Endothelial cell of umbilical vein (primary cell): ENCODE results near the gene LRP1B. TPM values are rescaled to one million over a fixed set of nuclear protein-coding genes. Genes with fewer than 3 reads are reported as not detected.

Experiments used
- BruUV-seq: library from RNA; stranded (reverse); fragments of 400-500 nt; replicated peaks from 2 replicates; lab custom pipeline; 2021; lab: Mats Ljungman, UMichigan
- CTCF ChIA-PET: fragments of 300-600, 350-600 bp; sonication (Branson Sonifier 250); formaldehyde crosslinking; loops from one replicate; lab custom pipeline; 2021; ENCODE audit warnings: antibody characterized with exemption, inconsistent platforms; lab: Charles Lee
- POLR2A ChIA-PET: fragments of 300-600, 350-600 bp; sonication (Branson Sonifier 250); formaldehyde crosslinking; loops from one replicate; lab custom pipeline; 2021; ENCODE audit warnings: antibody characterized with exemption, inconsistent platforms; lab: Charles Lee
- DNase-seq: peaks from one replicate; pipeline ENCODE4 v3.0.0-alpha.2; 2011; ENCODE audit warnings: low read depth, low spot score
- FAIRE-seq: peaks from 2 replicates; lab custom pipeline; 2011; peaks lifted over from hg19 to GRCh38; lab: Jason Lieb, UNC
- H2AFZ ChIP-seq: 2 replicates; pipeline ENCODE4 v1.6.0; 2012; ENCODE audit warnings: low read depth, low read length, control low read depth, inconsistent platforms
- H3K27ac ChIP-seq: 2 replicates; pipeline ENCODE4 v1.5.1; 2011; ENCODE audit warnings: low read depth, mild to moderate bottlenecking, control low read depth, low read length, moderate library complexity; ENCODE audit not compliant: insufficient read depth
- H3K27me3 ChIP-seq, 2 experiments: 2 replicates each; pipeline versions ENCODE4 v1.6.0 to v1.6.1; 2011; ENCODE audit warnings: low read length in 2 of 2, mixed read lengths in 1 of 2; ENCODE audit not compliant: control insufficient read depth in 2 of 2, insufficient read depth in 2 of 2
- H3K36me3 ChIP-seq, 2 experiments: 2 replicates in 1 of 2; 3 replicates in 1 of 2; pipeline ENCODE4 v1.5.1; 2011; ENCODE audit warnings: low read length in 2 of 2, mild to moderate bottlenecking in 1 of 2, moderate library complexity in 1 of 2; ENCODE audit not compliant: control insufficient read depth in 2 of 2, insufficient read depth in 2 of 2; ENCODE audit errors: extremely low read depth in 1 of 2
- H3K4me1 ChIP-seq: 3 replicates; pipeline ENCODE4 v1.5.1; 2011; ENCODE audit warnings: mild to moderate bottlenecking, low read length; ENCODE audit not compliant: control insufficient read depth, insufficient read depth; ENCODE audit errors: extremely low read depth
- H3K4me2 ChIP-seq: 2 replicates; pipeline ENCODE4 v1.6.1; 2011; ENCODE audit warnings: low read length, control low read depth, mixed read lengths; ENCODE audit not compliant: insufficient read depth
- H3K4me3 ChIP-seq, 3 experiments: fragments of 200-600 bp in 1 of 3; sonication (generic), shearing (Covaris generic) in 1 of 3; replicated peaks in 1 of 3; 2 replicates each; pipeline ENCODE4 v1.5.1; 2011 to 2016; ENCODE audit warnings: control low read depth in 3 of 3, low read length in 3 of 3, mild to moderate bottlenecking in 2 of 3, inconsistent platforms in 1 of 3, low read depth in 1 of 3, moderate library complexity in 1 of 3; ENCODE audit not compliant: insufficient read depth in 1 of 3
- H3K79me2 ChIP-seq: 2 replicates; pipeline ENCODE4 v1.6.0; 2012; ENCODE audit warnings: low read length, inconsistent platforms; ENCODE audit not compliant: control insufficient read depth, insufficient read depth
- H3K9ac ChIP-seq: replicated peaks from 2 replicates; pipeline ENCODE3; 2011; ENCODE audit warnings: low read length, control low read depth; ENCODE audit not compliant: insufficient read depth; ENCODE audit errors: extremely low read depth
- H3K9me1 ChIP-seq: replicated peaks from 3 replicates; pipeline ENCODE4 v1.6.0; 2011; ENCODE audit warnings: mild to moderate bottlenecking, low read length; ENCODE audit not compliant: control insufficient read depth, insufficient read depth; ENCODE audit errors: extremely low read depth
- H3K9me3 ChIP-seq: replicated peaks from 2 replicates; pipeline ENCODE4 v1.5.1; 2012; ENCODE audit warnings: low read length, inconsistent platforms; ENCODE audit not compliant: control insufficient read depth, insufficient read depth
- H4K20me1 ChIP-seq: replicated peaks from 2 replicates; pipeline ENCODE3; 2011; ENCODE audit warnings: mild to moderate bottlenecking, low read length; ENCODE audit not compliant: control insufficient read depth, insufficient read depth; ENCODE audit errors: extremely low read depth
- CTCF ChIP-seq, 2 donors: IDR thresholded peaks; 1 replicate in 1 of 2; 2 replicates in 1 of 2; pipeline ENCODE4 v1.5.1; 2011; ENCODE audit warnings: low read length in 2 of 2, mild to moderate bottlenecking in 2 of 2, moderate library complexity in 2 of 2, control low read depth in 1 of 2, inconsistent platforms in 1 of 2, low read depth in 1 of 2; ENCODE audit not compliant: insufficient read depth in 1 of 2; ENCODE audit errors: extremely low read depth in 1 of 2
- EZH2 ChIP-seq: IDR thresholded peaks from 2 replicates; pipeline ENCODE4 v1.6.1; 2012; ENCODE audit warnings: borderline replicate concordance, low read depth, mild to moderate bottlenecking, moderate library complexity, low read length, inconsistent platforms; ENCODE audit not compliant: severe bottlenecking
- FOS ChIP-seq: IDR thresholded peaks from 2 replicates; pipeline ENCODE4 v1.6.1; 2011; ENCODE audit warnings: mild to moderate bottlenecking, low read length, moderate library complexity, borderline replicate concordance; ENCODE audit not compliant: insufficient read depth
- GATA2 ChIP-seq: IDR thresholded peaks from 2 replicates; pipeline ENCODE4 v1.7.0; 2011; ENCODE audit warnings: low read depth, mild to moderate bottlenecking, moderate library complexity, mixed read lengths, low read length; ENCODE audit not compliant: insufficient read length, insufficient read depth
- JUN ChIP-seq: IDR thresholded peaks from 2 replicates; pipeline ENCODE4 v1.6.1; 2011; ENCODE audit warnings: borderline replicate concordance, low read depth; ENCODE audit not compliant: insufficient read length, insufficient read depth
- MAX ChIP-seq: IDR thresholded peaks from 2 replicates; pipeline ENCODE4 v1.6.1; 2011; ENCODE audit not compliant: insufficient read depth, insufficient read length
- MYC ChIP-seq: IDR thresholded peaks from one replicate; pipeline ENCODE4 v1.6.1; 2011; ENCODE audit warnings: mild to moderate bottlenecking, low read depth, low read length
- POLR2A ChIP-seq: IDR thresholded peaks from 2 replicates; pipeline ENCODE4 v1.6.1; 2012; ENCODE audit warnings: low read depth, mild to moderate bottlenecking, control low read depth, low read length
- POLR2AphosphoS5 ChIP-seq: IDR thresholded peaks from 2 replicates; pipeline ENCODE4 v1.6.1; 2012; ENCODE audit warnings: low read depth, mild to moderate bottlenecking, control low read depth, low read length, moderate library complexity; ENCODE audit not compliant: insufficient read depth
- dilution Hi-C: fragments of 300-500 bp; cut with MboI; formaldehyde crosslinking; loops from one replicate; pipeline ENCODE4 v1.15.0; 2019; ENCODE audit warnings: low sequenced_read_pairs; ENCODE audit not compliant: extremely low pct_ligation_motif_present
- intact Hi-C: fragments of 100-400 bp; cut with micrococcal nuclease; formaldehyde crosslinking; loops from one replicate; pipeline ENCODE4 v1.10.0; 2022
- polyA plus RNA-seq, 4 experiments: library from polyadenylated mRNA; depleted of rRNA in 3 of 4; stranded (reverse) in 3 of 4; unstranded in 1 of 4; fragments of >200 nt; gene quantifications; 2 replicates each; pipeline versions ENCODE4 v1.2.1 to v1.2.3, GENCODE V29; 2011 to 2012; ENCODE audit warnings: missing spikeins in 1 of 4
- total RNA-seq: library from RNA; stranded (reverse); gene quantifications from 2 replicates; pipeline ENCODE4 v1.2.3, GENCODE V29; 2021

Gene LRP1B
- total and polyA plus RNA-seq, 2 donors (not counting 3 experiments of a cell fraction or from before 2014, with no cell fraction given) = 0.03 to 0.07 TPM

- H2AFZ ChIP-seq = no peak overlapping the region
- H3K4me3 ChIP-seq = no peak overlapping the region
- H3K27ac ChIP-seq = no peak overlapping the region
- no peaks in the 10 kb centered on the region for H4K20me1 ChIP-seq
- dilution Hi-C loops = no loop called here
- no peaks in the 10 kb centered on the region for H3K79me2 ChIP-seq
- DNase-seq (no peak), FAIRE-seq (no peak)
- ChIA-PET POLR2A (no interaction called here), CTCF (no interaction called here)
- no peak for TF ChIP-seq POLR2AphosphoS5
- TF ChIP-seq MYC = no peak
- TF ChIP-seq EZH2 = no peak
- no peak for TF ChIP-seq JUN
- TF ChIP-seq GATA2 = no peak
- no peak for TF ChIP-seq FOS
- no peak for TF ChIP-seq CTCF (IDR thresholded peaks at IDR 0.05; ENCODE audit: extremely low read depth in 1 of 2, insufficient read depth in 1 of 2, low read depth in 1 of 2, low read length in 2 of 2)
- TF ChIP-seq MAX = no peak
- TF ChIP-seq POLR2A = no peak
- no peak overlapping the region for H3K9ac ChIP-seq
- no peak overlapping the region for H3K4me2 ChIP-seq
- no TSS peak for BruUV-seq
- intact Hi-C loops = no loop called here
- no peaks in the 10 kb centered on the region for H3K36me3 ChIP-seq
- no peaks in the 10 kb centered on the region for H3K9me3 ChIP-seq
- H3K9me1 ChIP-seq = no peaks in the 10 kb centered on the region
- no peaks in the 10 kb centered on the region for H3K4me1 ChIP-seq
- no peaks in the 10 kb centered on the region for H3K27me3 ChIP-seq
Observed at GRCh38 chr2:140424471-140424870, 1706.3 kb downstream of the LRP1B start.
